ENCODE measurements around the gene USH1C. TPM values are rescaled to one million over a fixed set of nuclear protein-coding genes. Genes with fewer than 3 reads are reported as not detected.

Gene USH1C
- total RNA-seq, 2 donors from 2014 or later = 0.68 TPM; not detected in 1

GRCh38 chr11:17532784-17533183, 11.4 kb downstream of the USH1C start:
- H3K36me3 ChIP-seq = no peaks in the 10 kb centered on the region
- ATAC-seq (ENCODE audit: insufficient number of reproducible peaks, low FRiP score, low read depth) = no peak

GRCh38 chr11:17531636-17532113, 12.5 kb downstream of the USH1C start:
- no peak for ATAC-seq (ENCODE audit: insufficient number of reproducible peaks, low FRiP score, low read depth)
- H3K4me3 ChIP-seq = no peak overlapping the region
- no peaks in the 10 kb centered on the region for H3K36me3 ChIP-seq
- H3K9me3 ChIP-seq = no peaks in the 10 kb centered on the region
- TF ChIP-seq CTCF (IDR thresholded peaks at IDR 0.05) = no peak
- no peaks in the 10 kb centered on the region for H3K27me3 ChIP-seq (replicated peaks; ENCODE audit: insufficient read depth)
- H3K27ac ChIP-seq = no peak overlapping the region
- DNase-seq (ENCODE audit: low spot score) = no peak
- H3K4me1 ChIP-seq (ENCODE audit: control insufficient read depth in 1 of 2, low read depth in 2 of 2) = no peaks in the 10 kb centered on the region

More at GRCh38 chr11:17532784-17533183, 11.4 kb downstream of the USH1C start:
- no peaks in the 10 kb centered on the region for H3K27me3 ChIP-seq (replicated peaks; ENCODE audit: insufficient read depth)
- H3K4me3 ChIP-seq = no peak overlapping the region
- no peaks in the 10 kb centered on the region for H3K9me3 ChIP-seq
- no peak for TF ChIP-seq CTCF (IDR thresholded peaks at IDR 0.05)
- no peaks in the 10 kb centered on the region for H3K4me1 ChIP-seq (ENCODE audit: control insufficient read depth in 1 of 2, low read depth in 2 of 2)
- no peak overlapping the region for H3K27ac ChIP-seq
- DNase-seq (ENCODE audit: low spot score) = no peak

GRCh38 chr11:17531071-17531600, 13.1 kb downstream of the USH1C start:
- Histone ChIP-seq H3K27me3 (replicated peaks; ENCODE audit: insufficient read depth) (no peaks in the 10 kb centered on the region), H3K9me3 (no peaks in the 10 kb centered on the region), H3K36me3 (no peaks in the 10 kb centered on the region), H3K4me3 (no peak overlapping the region), H3K4me1 (ENCODE audit: control insufficient read depth in 1 of 2, low read depth in 2 of 2) (no peaks in the 10 kb centered on the region), H3K27ac (no peak overlapping the region)
- DNase-seq (ENCODE audit: low spot score) = no peak
- no peak for TF ChIP-seq CTCF (IDR thresholded peaks at IDR 0.05)
- ATAC-seq (ENCODE audit: insufficient number of reproducible peaks, low FRiP score, low read depth) = no peak

- Histone ChIP-seq H3K36me3 (no peaks in the 10 kb centered on the region), H3K9me3 (no peaks in the 10 kb centered on the region), H3K27ac (no peak overlapping the region), H3K4me1 (ENCODE audit: control insufficient read depth in 1 of 2, low read depth in 2 of 2) (no peaks in the 10 kb centered on the region), H3K4me3 (no peak overlapping the region), H3K27me3 (replicated peaks; ENCODE audit: insufficient read depth) (no peaks in the 10 kb centered on the region)
- DNase-seq (ENCODE audit: low spot score) (no peak), ATAC-seq (ENCODE audit: insufficient number of reproducible peaks, low FRiP score, low read depth) (no peak)
- TF ChIP-seq CTCF (IDR thresholded peaks at IDR 0.05) = no peak
Observed at GRCh38 chr11:17529844-17530185, 14.4 kb downstream of the USH1C start.

- DNase-seq (ENCODE audit: low spot score) (no peak), ATAC-seq (ENCODE audit: insufficient number of reproducible peaks, low FRiP score, low read depth) (no peak)
Observed at GRCh38 chr11:17528906-17529843, 15.0 kb downstream of the USH1C start.

More at GRCh38 chr11:17528906-17529843, 15.0 kb downstream of the USH1C start:
- no peaks in the 10 kb centered on the region for H3K27me3 ChIP-seq (replicated peaks; ENCODE audit: insufficient read depth)
- H3K36me3 ChIP-seq = no peaks in the 10 kb centered on the region
- no peak overlapping the region for H3K27ac ChIP-seq
- TF ChIP-seq CTCF (IDR thresholded peaks at IDR 0.05) = no peak
- no peak overlapping the region for H3K4me3 ChIP-seq
- no peaks in the 10 kb centered on the region for H3K4me1 ChIP-seq (ENCODE audit: control insufficient read depth in 1 of 2, low read depth in 2 of 2)
- H3K9me3 ChIP-seq = no peaks in the 10 kb centered on the region
